ENCODE results near the gene USP6.
"Not testable (repeated sequence)": the region's sequence is repeated elsewhere in the genome, so short reads cannot be mapped to it uniquely, and the experiment has no call there.

Gene USP6

DNA sequence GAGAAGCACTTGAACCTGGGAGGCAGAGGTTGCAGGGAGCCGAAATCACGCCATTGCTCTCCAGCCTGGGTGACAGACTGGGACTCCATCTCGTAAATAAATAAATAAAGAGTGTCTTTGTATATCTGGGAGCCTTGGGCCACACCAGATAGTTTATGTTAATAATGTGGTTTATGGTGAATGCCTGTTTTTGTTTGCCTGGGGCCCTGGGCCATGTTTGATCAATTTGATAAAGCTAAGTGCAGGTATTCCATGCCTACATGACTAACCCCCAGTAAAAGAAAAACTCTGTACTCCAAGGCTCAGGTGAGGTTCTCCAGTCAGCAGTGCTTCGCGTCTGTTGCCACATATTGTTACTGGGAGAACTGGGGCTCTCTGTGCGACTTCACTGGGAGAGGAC is 103.7 kb downstream of the USP6 start:
- Mint-ChIP-seq H3K27ac (no peak overlapping the region), H3K27me3 (ENCODE audit: low read depth) (no peaks in the 10 kb centered on the region), H3K4me1 (no peaks in the 10 kb centered on the region), H3K9me3 (no peaks in the 10 kb centered on the region), H3K4me3 (no peak overlapping the region), H3K36me3 (ENCODE audit: low read depth) (peaks cover 33% of the 10 kb centered on the region)
- TF ChIP-seq, protein P1, sequence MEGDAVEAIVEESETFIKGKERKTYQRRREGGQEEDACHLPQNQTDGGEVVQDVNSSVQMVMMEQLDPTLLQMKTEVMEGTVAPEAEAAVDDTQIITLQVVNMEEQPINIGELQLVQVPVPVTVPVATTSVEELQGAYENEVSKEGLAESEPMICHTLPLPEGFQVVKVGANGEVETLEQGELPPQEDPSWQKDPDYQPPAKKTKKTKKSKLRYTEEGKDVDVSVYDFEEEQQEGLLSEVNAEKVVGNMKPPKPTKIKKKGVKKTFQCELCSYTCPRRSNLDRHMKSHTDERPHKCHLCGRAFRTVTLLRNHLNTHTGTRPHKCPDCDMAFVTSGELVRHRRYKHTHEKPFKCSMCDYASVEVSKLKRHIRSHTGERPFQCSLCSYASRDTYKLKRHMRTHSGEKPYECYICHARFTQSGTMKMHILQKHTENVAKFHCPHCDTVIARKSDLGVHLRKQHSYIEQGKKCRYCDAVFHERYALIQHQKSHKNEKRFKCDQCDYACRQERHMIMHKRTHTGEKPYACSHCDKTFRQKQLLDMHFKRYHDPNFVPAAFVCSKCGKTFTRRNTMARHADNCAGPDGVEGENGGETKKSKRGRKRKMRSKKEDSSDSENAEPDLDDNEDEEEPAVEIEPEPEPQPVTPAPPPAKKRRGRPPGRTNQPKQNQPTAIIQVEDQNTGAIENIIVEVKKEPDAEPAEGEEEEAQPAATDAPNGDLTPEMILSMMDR (IDR thresholded peaks at IDR 0.05; ENCODE audit: unreplicated experiment in 3 of 3), result no peak

DNA sequence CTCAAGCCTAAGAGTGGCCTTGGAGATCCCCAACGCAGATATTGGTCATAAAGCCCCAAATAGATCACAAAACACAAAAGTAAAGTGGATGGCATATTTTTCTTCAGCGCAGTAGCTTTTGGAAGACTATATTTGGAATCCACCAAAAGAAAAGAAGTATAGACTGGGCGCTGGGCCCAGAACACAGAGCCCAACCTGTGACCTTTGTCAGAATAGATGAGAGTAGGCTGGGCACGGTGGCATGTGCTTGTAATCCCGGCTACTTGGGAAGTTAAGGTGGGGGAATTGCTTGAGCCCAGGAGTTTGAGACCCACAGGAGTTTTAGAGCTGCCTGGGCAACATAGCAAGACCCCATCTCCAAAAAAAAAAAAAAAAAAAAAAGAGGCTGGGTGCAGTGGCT is 104.2 kb downstream of the USP6 start:
- TF ChIP-seq, protein P1 (IDR thresholded peaks at IDR 0.05; ENCODE audit: unreplicated experiment in 3 of 3), result no peak
- Mint-ChIP-seq H3K36me3 (ENCODE audit: low read depth) (peaks cover 33% of the 10 kb centered on the region), H3K27ac (no peak overlapping the region), H3K27me3 (ENCODE audit: low read depth) (no peaks in the 10 kb centered on the region), H3K9me3 (no peaks in the 10 kb centered on the region), H3K4me3 (no peak overlapping the region), H3K4me1 (no peaks in the 10 kb centered on the region)

DNA sequence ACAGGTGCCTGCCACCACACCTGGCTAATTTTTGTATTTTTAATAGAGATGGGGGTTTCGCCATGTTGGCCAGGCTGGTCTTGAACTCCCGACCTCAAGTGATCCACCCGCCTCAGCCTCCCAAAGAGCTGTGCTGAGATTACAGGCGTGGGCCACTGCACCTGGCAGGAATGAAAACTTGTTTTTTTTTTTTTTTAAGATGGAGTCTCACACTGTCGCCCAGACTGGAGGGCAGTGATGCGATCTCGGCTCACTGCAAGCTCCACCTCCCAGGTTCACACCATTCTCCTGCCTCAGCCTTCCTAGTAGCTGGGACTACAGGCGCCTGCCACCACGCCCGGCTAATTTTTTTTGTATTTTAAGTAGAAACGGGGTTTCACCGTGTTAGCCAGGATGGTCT is 106.1 kb downstream of the USP6 start:
- H3K4me1 Mint-ChIP-seq; H3K27ac Mint-ChIP-seq; H3K27me3 Mint-ChIP-seq (ENCODE audit: low read depth); H3K4me3 Mint-ChIP-seq; H3K9me3 Mint-ChIP-seq: not testable (repeated sequence)
- H3K36me3 Mint-ChIP-seq (ENCODE audit: low read depth), result peaks cover 33% of the 10 kb centered on the region
